CD4-positive, CD25-positive, alpha-beta regulatory T cell (primary cell): Measurements from ENCODE around the gene ZNF93. TPM values are rescaled to one million over a fixed set of nuclear protein-coding genes. Genes with fewer than 3 reads are reported as not detected.
"Not testable (repeated sequence)": the region's sequence is repeated elsewhere in the genome, so short reads cannot be mapped to it uniquely, and the experiment has no call there.

Experiments
- ATAC-seq, 2 donors: fragments of 150-1000 bp; cut with Tn5 transposase; one replicate each; pipeline ENCODE4 v1.10.0; 2021; ENCODE audit warnings: low read depth in 2 of 2, moderate number of reproducible peaks in 2 of 2, moderate library complexity in 1 of 2
- DNase-seq, 3 donors: peaks; one replicate each; pipeline versions ENCODE4 v3.0.0 to v3.0.0-alpha.2; 2012 to 2022; ENCODE audit warnings: mixed read lengths in 1 of 3
- H3K27ac ChIP-seq: one replicate; pipeline ENCODE4 v1.7.0; 2013; ENCODE audit warnings: mild to moderate bottlenecking, low read length; ENCODE audit not compliant: insufficient read depth, poor library complexity, severe bottlenecking
- H3K27me3 ChIP-seq: one replicate; pipeline ENCODE4 v1.7.0; 2013; ENCODE audit warnings: low read length; ENCODE audit not compliant: control insufficient read depth, insufficient read depth
- H3K36me3 ChIP-seq: one replicate; pipeline ENCODE4 v1.7.0; 2013; ENCODE audit warnings: mild to moderate bottlenecking, low read length, moderate library complexity; ENCODE audit not compliant: control insufficient read depth, insufficient read depth
- H3K4me1 ChIP-seq: 2 replicates; pipeline ENCODE4 v1.7.0; 2013; ENCODE audit warnings: mild to moderate bottlenecking, low read length; ENCODE audit not compliant: insufficient read depth, control insufficient read depth, poor library complexity, severe bottlenecking
- H3K4me3 ChIP-seq: one replicate; pipeline ENCODE4 v1.7.0; 2013; ENCODE audit warnings: low read depth, mild to moderate bottlenecking, low read length, moderate library complexity
- H3K9me3 ChIP-seq, 2 experiments: 1 replicate in 1 of 2; 2 replicates in 1 of 2; pipeline ENCODE4 v1.7.0; 2013; ENCODE audit warnings: low read length in 2 of 2, mild to moderate bottlenecking in 1 of 2, moderate library complexity in 1 of 2; ENCODE audit not compliant: control insufficient read depth in 2 of 2
- H3K27ac Mint-ChIP-seq, 3 donors: one replicate each; pipeline ENCODE4 v1.8.0; 2020 to 2022; ENCODE audit warnings: mild to moderate bottlenecking in 3 of 3, mixed read lengths in 3 of 3, moderate library complexity in 2 of 3
- H3K27me3 Mint-ChIP-seq: one replicate; pipeline ENCODE4 v1.8.0; 2022; ENCODE audit warnings: mild to moderate bottlenecking, mixed read lengths
- H3K36me3 Mint-ChIP-seq: one replicate; pipeline ENCODE4 v1.8.0; 2020; ENCODE audit warnings: mixed read lengths
- H3K4me1 Mint-ChIP-seq, 4 donors: one replicate each; pipeline ENCODE4 v1.8.0; 2020 to 2022; ENCODE audit warnings: mixed read lengths in 4 of 4, mild to moderate bottlenecking in 1 of 4
- H3K4me3 Mint-ChIP-seq, 4 donors: one replicate each; pipeline ENCODE4 v1.8.0; 2020 to 2022; ENCODE audit warnings: mild to moderate bottlenecking in 4 of 4, mixed read lengths in 4 of 4, moderate library complexity in 3 of 4
- H3K9me3 Mint-ChIP-seq, 7 donors: one replicate each; pipeline ENCODE4 v1.8.0; 2020 to 2022; ENCODE audit warnings: mixed read lengths in 7 of 7, mild to moderate bottlenecking in 3 of 7, moderate library complexity in 2 of 7
- polyA plus RNA-seq, 4 donors: library from polyadenylated mRNA; unstranded; fragments of 300-500 nt; fragmentation: Illumina TruSeq; gene quantifications; one replicate each; pipeline ENCODE4 v1.2.3, GENCODE V29; 2021
- total RNA-seq: library from RNA; stranded (reverse); gene quantifications from one replicate; pipeline ENCODE4 v1.2.3, GENCODE V29; 2022

Gene ZNF93
- total and polyA plus RNA-seq, 5 donors from 2014 or later = 5.6 to 14.6 (median 10.2) TPM

GRCh38 chr19:19959151-19959799, 58.5 kb downstream of the ZNF93 start:
- H3K9me3 Mint-ChIP-seq, H3K27ac Mint-ChIP-seq, H3K27me3 ChIP-seq, H3K4me1 Mint-ChIP-seq, H3K27ac ChIP-seq, H3K27me3 Mint-ChIP-seq, H3K36me3 ChIP-seq, H3K4me1 ChIP-seq, H3K9me3 ChIP-seq, ATAC-seq, H3K36me3 Mint-ChIP-seq: not testable (repeated sequence)
- peak; percentile 41 to 57 (median 49) for DNase-seq
- peak overlapping the region; percentile 37 for H3K4me3 ChIP-seq
- H3K4me3 Mint-ChIP-seq = peak overlapping the region in 2 of 4 donors; percentile 50 to 59

DNA sequence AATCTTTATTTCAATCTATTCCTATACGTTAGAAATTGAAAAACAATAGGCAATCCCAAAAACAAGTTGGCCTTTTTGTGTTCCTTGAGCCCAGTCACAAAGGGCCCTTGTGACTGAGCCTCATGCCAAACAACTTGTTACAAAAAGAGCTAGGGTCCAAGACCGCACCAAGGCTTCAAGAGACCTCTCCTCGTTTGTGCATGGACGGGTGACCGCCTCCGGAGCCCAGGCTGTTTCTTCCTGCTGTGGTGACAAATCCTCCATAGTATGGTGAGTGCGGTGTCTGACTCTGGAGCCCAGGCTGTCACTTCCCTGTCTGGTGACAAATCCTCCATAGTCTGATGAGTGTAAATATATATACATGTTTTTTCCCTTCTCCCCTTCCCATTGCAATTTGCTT, 63.7 kb downstream of the ZNF93 start:
- no peak overlapping the region for H3K4me3 Mint-ChIP-seq
- DNase-seq = no peak
- no peak overlapping the region for H3K27ac Mint-ChIP-seq
- H3K4me1 ChIP-seq = no peaks in the 10 kb centered on the region
- H3K9me3 Mint-ChIP-seq = peaks cover 0 to 35% (median 15%) of the 10 kb centered on the region in 7 donors
- no peaks in the 10 kb centered on the region for H3K27me3 Mint-ChIP-seq
- H3K9me3 ChIP-seq = peaks cover 11 to 31% of the 10 kb centered on the region in 2 experiments
- peaks cover 3% of the 10 kb centered on the region for H3K36me3 Mint-ChIP-seq
- no peak overlapping the region for H3K4me3 ChIP-seq
- no peaks in the 10 kb centered on the region for H3K4me1 Mint-ChIP-seq
- H3K36me3 ChIP-seq = no peaks in the 10 kb centered on the region
- no peak overlapping the region for H3K27ac ChIP-seq
- H3K27me3 ChIP-seq = no peaks in the 10 kb centered on the region
- ATAC-seq = no peak

DNA sequence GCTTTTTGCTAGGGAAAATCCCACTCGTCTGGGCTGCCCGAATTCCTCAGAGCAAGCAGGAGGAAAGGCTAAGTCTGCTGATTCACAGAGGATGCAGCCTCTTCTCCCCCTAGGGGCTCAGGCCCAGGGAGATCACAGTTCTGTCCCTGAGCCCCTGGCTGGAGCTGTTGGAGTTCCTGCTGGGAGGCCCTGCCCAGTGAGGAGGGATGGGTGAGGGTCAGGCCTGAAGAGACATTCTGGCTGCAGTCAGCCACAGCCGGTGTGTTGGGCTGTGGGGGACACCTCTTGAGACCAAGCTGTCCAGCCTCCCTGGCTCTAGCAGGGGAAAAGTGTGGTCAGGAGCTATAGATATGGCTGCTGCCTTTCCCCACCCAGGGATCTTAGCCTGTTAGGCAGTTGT, 65.4 kb downstream of the ZNF93 start:
- H3K27ac ChIP-seq, H3K4me1 ChIP-seq, H3K27me3 Mint-ChIP-seq, ATAC-seq, DNase-seq, H3K4me1 Mint-ChIP-seq, H3K36me3 Mint-ChIP-seq, H3K27ac Mint-ChIP-seq, H3K4me3 ChIP-seq, H3K27me3 ChIP-seq, H3K4me3 Mint-ChIP-seq, H3K36me3 ChIP-seq: not testable (repeated sequence)
- H3K9me3 Mint-ChIP-seq = peaks cover 0 to 43% (median 20%) of the 10 kb centered on the region in 7 donors
- peaks cover 13 to 31% of the 10 kb centered on the region in 2 experiments for H3K9me3 ChIP-seq

- Mint-ChIP-seq H3K4me3 (no peak overlapping the region), H3K27ac (no peak overlapping the region), H3K27me3 (no peaks in the 10 kb centered on the region), H3K4me1 (no peaks in the 10 kb centered on the region), H3K9me3 (peaks cover 0 to 48% (median 21%) of the 10 kb centered on the region in 7 donors), H3K36me3 (peaks cover 4% of the 10 kb centered on the region)
- Histone ChIP-seq H3K9me3 (peaks cover 13 to 31% of the 10 kb centered on the region in 2 experiments), H3K27me3 (no peaks in the 10 kb centered on the region), H3K4me3 (no peak overlapping the region), H3K4me1 (no peaks in the 10 kb centered on the region), H3K36me3 (no peaks in the 10 kb centered on the region), H3K27ac (no peak overlapping the region)
- ATAC-seq (no peak), DNase-seq (no peak)
Observed at GRCh38 chr19:19966862-19967261, 66.1 kb downstream of the ZNF93 start.

Other genes starting within 250 kb of the ZNF93 start
- gene ATP13A1, start 237.3 kb upstream of the ZNF93 start, total RNA-seq = 114 TPM
- gene ATP13A1, start 237.3 kb upstream of the ZNF93 start, polyA plus RNA-seq = 10 to 100 TPM; 24.1 to 31.9 (median 30.7) TPM
- 84.4 TPM for gene ZNF101, start 232.1 kb upstream of the ZNF93 start, total RNA-seq
- gene ZNF101, start 232.1 kb upstream of the ZNF93 start, polyA plus RNA-seq = 100 to 1,000 TPM; 123 to 168 (median 142) TPM
- gene ZNF14, start 167.8 kb upstream of the ZNF93 start, total RNA-seq = 19.8 TPM
- gene ZNF14, start 167.8 kb upstream of the ZNF93 start, polyA plus RNA-seq = 10 to 100 TPM in 3 of 4 donors, 1 to 10 TPM in 1; 8.5 to 12.4 (median 11.7) TPM
- gene ZNF506, start 79.2 kb upstream of the ZNF93 start, total RNA-seq = 32.6 TPM
- gene ZNF506, start 79.2 kb upstream of the ZNF93 start, polyA plus RNA-seq = 10 to 100 TPM; 16.8 to 30.1 (median 22.3) TPM
- 5.0 TPM for gene ZNF253, start 35.1 kb upstream of the ZNF93 start, total RNA-seq
- 10 to 100 TPM in 2 of 4 donors, 1 to 10 TPM in 2; 5.8 to 17.0 (median 11.7) TPM for gene ZNF253, start 35.1 kb upstream of the ZNF93 start, polyA plus RNA-seq
- 10.2 TPM for gene ZNF682, start 138.6 kb downstream of the ZNF93 start, total RNA-seq
- gene ZNF682, start 138.6 kb downstream of the ZNF93 start, polyA plus RNA-seq = 10 to 100 TPM in 1 of 4 donors, 1 to 10 TPM in 3; 3.8 to 10.8 (median 5.2) TPM
- 2.8 TPM for gene ZNF90, start 177.1 kb downstream of the ZNF93 start, total RNA-seq
- gene ZNF90, start 177.1 kb downstream of the ZNF93 start, polyA plus RNA-seq = 1 to 10 TPM in 3 of 4 donors, under 1 TPM in 1; 0.54 to 3.3 (median 1.5) TPM